Gastrocnemius medialis (tissue), 4 donors: ENCODE results near the gene DDX53. TPM values are rescaled to one million over a fixed set of nuclear protein-coding genes. Genes with fewer than 3 reads are reported as not detected.

ENCODE experiments used
- ATAC-seq, 2 donors: fragments of 150-250 bp; one replicate each; pipeline ENCODE4 v1.9.1; 2016
- DNase-seq, 2 donors: peaks; one replicate each; pipeline ENCODE4 v3.0.0-alpha.2; 2019
- H3K27ac ChIP-seq, 4 donors: fragments of 200-600 bp; sonication (generic); 1 replicate in 1 of 4; 2 replicates in 3 of 4; pipeline ENCODE4 v1.5.1; 2016 to 2018; ENCODE audit warnings: mild to moderate bottlenecking in 2 of 4, moderate library complexity in 1 of 4
- H3K27me3 ChIP-seq, 3 donors: fragments of 200-600 bp; sonication (generic) in 2 of 3; 1 replicate in 1 of 3; 2 replicates in 2 of 3; pipeline versions ENCODE4 v1.5.1 to v1.6.0; 2016 to 2019; ENCODE audit warnings: mild to moderate bottlenecking in 1 of 3, moderate library complexity in 1 of 3
- H3K36me3 ChIP-seq, 2 donors: fragments of 200-600 bp; sonication (generic) in 1 of 2; one replicate each; pipeline ENCODE4 v1.5.1; 2017 to 2018
- H3K4me1 ChIP-seq, 2 donors: fragments of 200-600 bp; sonication (generic) in 1 of 2; one replicate each; pipeline ENCODE4 v1.5.1; 2016 to 2017; ENCODE audit warnings: mild to moderate bottlenecking in 2 of 2
- H3K4me3 ChIP-seq, 4 donors: fragments of 200-600 bp; sonication (generic) in 3 of 4; 1 replicate in 1 of 4; 2 replicates in 3 of 4; pipeline ENCODE4 v1.5.1; 2016 to 2019; ENCODE audit warnings: mild to moderate bottlenecking in 2 of 4
- H3K9me3 ChIP-seq, 3 donors: fragments of 200-600 bp; sonication (generic) in 2 of 3; 1 replicate in 1 of 3; 2 replicates in 2 of 3; pipeline ENCODE4 v1.5.1; 2016 to 2019
- CTCF ChIP-seq, 5 experiments: fragments of 450-650 bp in 3 of 5; fragments of 200-600 bp in 2 of 5; sonication (generic) in 2 of 5; IDR thresholded peaks in 4 of 5; conservative IDR thresholded peaks in 1 of 5; 1 replicate in 4 of 5; 2 replicates in 1 of 5; pipeline ENCODE4 v1.5.1; 2016 to 2019; ENCODE audit warnings: antibody characterized with exemption in 5 of 5, mild to moderate bottlenecking in 3 of 5, moderate library complexity in 3 of 5
- POLR2A ChIP-seq, 2 donors: fragments of 450-650 bp; IDR thresholded peaks; one replicate each; pipeline ENCODE4 v1.6.1; 2017; ENCODE audit warnings: antibody characterized with exemption in 2 of 2, mild to moderate bottlenecking in 2 of 2, moderate library complexity in 2 of 2
- in situ Hi-C, 4 donors: fragments of 200-750 bp; cut with MboI; loops; one replicate each; pipeline versions ENCODE4 v1.15.0 to v1.8.0; 2017; ENCODE audit warnings: low sequenced_read_pairs in 4 of 4
- intact Hi-C: fragments of 100-400 bp; cut with DNase I; formaldehyde crosslinking; loops from one replicate; pipeline ENCODE4 v1.15.1; 2023; ENCODE audit warnings: low total_unique reads
- total RNA-seq, 4 donors: library from RNA; depleted of rRNA; stranded (reverse); fragments of >200 nt; gene quantifications; one replicate each; pipeline versions ENCODE4 v1.1.0 to v1.2.3, GENCODE V29; 2016

Gene DDX53
- total RNA-seq, 4 donors from 2014 or later = not detected

GRCh38 chrX:22974616-22975015 lies 25.1 kb upstream of the DDX53 start:
- ATAC-seq (no peak), DNase-seq (no peak)
- TF ChIP-seq CTCF (IDR thresholded peaks at IDR 0.05 in 4 of 5, conservative IDR thresholded peaks at IDR 0.05 in 1 of 5) (no peak), POLR2A (IDR thresholded peaks at IDR 0.05) (no peak)
- no peak overlapping the region for H3K27ac ChIP-seq
- in situ Hi-C loops (no loop called here), intact Hi-C loops (no loop called here)
- H3K4me1 ChIP-seq = no peaks in the 10 kb centered on the region
- H3K27me3 ChIP-seq = no peaks in the 10 kb centered on the region
- no peak overlapping the region for H3K4me3 ChIP-seq
- no peaks in the 10 kb centered on the region for H3K9me3 ChIP-seq
- H3K36me3 ChIP-seq = no peaks in the 10 kb centered on the region

GRCh38 chrX:22975786-22976185 lies 24.0 kb upstream of the DDX53 start:
- Histone ChIP-seq H3K27ac (no peak overlapping the region), H3K36me3 (no peaks in the 10 kb centered on the region), H3K9me3 (no peaks in the 10 kb centered on the region), H3K4me1 (no peaks in the 10 kb centered on the region), H3K4me3 (no peak overlapping the region), H3K27me3 (no peaks in the 10 kb centered on the region)
- intact Hi-C loops (no loop called here), in situ Hi-C loops (no loop called here)
- no peak for DNase-seq
- no peak for TF ChIP-seq CTCF (IDR thresholded peaks at IDR 0.05 in 4 of 5, conservative IDR thresholded peaks at IDR 0.05 in 1 of 5)
- no peak for TF ChIP-seq POLR2A (IDR thresholded peaks at IDR 0.05)
- no peak for ATAC-seq

- Histone ChIP-seq H3K27me3 (no peaks in the 10 kb centered on the region), H3K36me3 (no peaks in the 10 kb centered on the region), H3K4me1 (no peaks in the 10 kb centered on the region), H3K27ac (no peak overlapping the region), H3K9me3 (no peaks in the 10 kb centered on the region), H3K4me3 (no peak overlapping the region)
- in situ Hi-C loops (no loop called here), intact Hi-C loops (no loop called here)
- ATAC-seq (no peak), DNase-seq (no peak)
- TF ChIP-seq POLR2A (IDR thresholded peaks at IDR 0.05) (no peak), CTCF (IDR thresholded peaks at IDR 0.05 in 4 of 5, conservative IDR thresholded peaks at IDR 0.05 in 1 of 5) (no peak)
Observed at GRCh38 chrX:22985958-22986357, 13.8 kb upstream of the DDX53 start.

DNA sequence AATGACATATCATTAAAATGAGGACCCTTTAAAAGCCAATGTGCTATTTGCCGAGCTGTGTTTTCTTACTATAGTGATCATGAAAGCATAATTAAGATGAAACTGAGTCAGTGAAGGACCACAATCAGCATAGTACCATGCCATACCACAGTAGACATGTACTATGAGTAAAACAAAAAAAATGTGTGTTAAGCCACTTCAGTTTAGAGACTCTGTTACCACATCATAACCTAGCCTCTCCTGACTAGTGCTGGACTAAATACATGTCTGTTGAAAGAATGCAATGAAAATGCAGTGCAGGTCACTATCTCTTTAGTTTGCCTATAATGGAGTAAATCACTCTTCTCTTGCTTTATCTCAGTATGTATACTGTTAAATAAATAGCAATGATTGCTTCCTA lies 12.3 kb upstream of the DDX53 start:
- Histone ChIP-seq H3K4me3 (no peak overlapping the region), H3K27ac (no peak overlapping the region), H3K9me3 (no peaks in the 10 kb centered on the region), H3K36me3 (no peaks in the 10 kb centered on the region), H3K27me3 (no peaks in the 10 kb centered on the region), H3K4me1 (no peaks in the 10 kb centered on the region)
- in situ Hi-C loops = no loop called here
- no peak for DNase-seq
- intact Hi-C loops = no loop called here
- ATAC-seq = no peak
- no peak for TF ChIP-seq POLR2A (IDR thresholded peaks at IDR 0.05)
- no peak for TF ChIP-seq CTCF (IDR thresholded peaks at IDR 0.05 in 4 of 5, conservative IDR thresholded peaks at IDR 0.05 in 1 of 5)

- in situ Hi-C loops (no loop called here), intact Hi-C loops (no loop called here)
- Histone ChIP-seq H3K27me3 (no peaks in the 10 kb centered on the region), H3K4me1 (no peaks in the 10 kb centered on the region), H3K4me3 (no peak overlapping the region), H3K27ac (no peak overlapping the region), H3K36me3 (no peaks in the 10 kb centered on the region), H3K9me3 (no peaks in the 10 kb centered on the region)
- TF ChIP-seq CTCF (IDR thresholded peaks at IDR 0.05 in 4 of 5, conservative IDR thresholded peaks at IDR 0.05 in 1 of 5) = no peak
- DNase-seq (no peak), ATAC-seq (no peak)
Observed at GRCh38 chrX:23003116-23003515, 3.4 kb downstream of the DDX53 start.
